GM12892 (cell line): Measurements from ENCODE around the gene AP3B2.

Experiments
- POLR2A ChIP-seq: IDR thresholded peaks from 2 replicates; pipeline ENCODE4 v1.6.1; 2011; ENCODE audit warnings: low read depth, low read length, control low read depth
- POLR2AphosphoS5 ChIP-seq: IDR thresholded peaks from 2 replicates; pipeline ENCODE4 v1.6.1; 2011; ENCODE audit warnings: low read depth, low read length, control low read depth
- TAF1 ChIP-seq: IDR thresholded peaks from 2 replicates; pipeline ENCODE4 v1.6.1; 2011; ENCODE audit warnings: low read depth, mild to moderate bottlenecking, control low read depth, low read length, borderline replicate concordance

DNA sequence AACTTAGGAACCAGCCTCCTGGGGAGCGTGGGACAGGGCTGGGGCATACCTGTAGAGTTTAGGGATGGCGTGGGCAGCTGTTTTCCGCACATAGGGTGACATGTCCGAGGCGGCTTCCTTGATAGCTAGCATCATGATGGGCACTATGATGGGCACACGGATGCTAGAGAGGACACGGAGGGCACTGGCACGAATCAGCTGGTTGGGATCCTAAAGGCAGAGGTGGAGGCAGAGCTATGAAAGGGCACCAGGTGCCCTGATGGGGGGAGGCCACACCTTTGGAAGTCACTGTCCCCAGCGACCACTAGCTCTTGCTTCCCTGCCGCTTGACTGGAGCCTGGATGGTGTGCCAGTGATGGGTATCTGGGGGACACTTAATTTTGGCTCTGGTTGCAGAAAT, 28.3 kb downstream of the AP3B2 start:
- no peak for TF ChIP-seq POLR2A
- no peak for TF ChIP-seq POLR2AphosphoS5
- TF ChIP-seq TAF1, result no peak
